Trophoblast cell (in vitro differentiated cells and primary cell): Measurements from ENCODE around the gene ARF5.
"Not testable (repeated sequence)": the region's sequence is repeated elsewhere in the genome, so short reads cannot be mapped to it uniquely, and the experiment has no call there.

ENCODE experiments used
- DNase-seq, 2 donors: peaks; one replicate each; pipeline ENCODE4 v3.0.0-alpha.2; 2016
- H2AFZ ChIP-seq: 2 replicates; pipeline ENCODE4 v1.6.1; 2013; ENCODE audit warnings: low read length, moderate library complexity, mild to moderate bottlenecking; ENCODE audit not compliant: insufficient read depth, poor library complexity
- H2AK5ac ChIP-seq: 2 replicates; pipeline ENCODE4 v1.6.1; 2013; ENCODE audit warnings: mild to moderate bottlenecking, low read length
- H2BK120ac ChIP-seq: 2 replicates; pipeline ENCODE4 v1.6.1; 2013; ENCODE audit warnings: low read length, mild to moderate bottlenecking, moderate library complexity; ENCODE audit not compliant: insufficient read depth, poor library complexity
- H2BK12ac ChIP-seq: 2 replicates; pipeline ENCODE4 v1.6.1; 2013; ENCODE audit warnings: mild to moderate bottlenecking, low read length, moderate library complexity
- H2BK5ac ChIP-seq: 2 replicates; pipeline ENCODE4 v1.6.1; 2013; ENCODE audit warnings: low read length, low read depth, moderate library complexity, mild to moderate bottlenecking; ENCODE audit not compliant: poor library complexity
- H3K14ac ChIP-seq: 2 replicates; pipeline ENCODE4 v1.6.1; 2013; ENCODE audit warnings: mild to moderate bottlenecking, low read length
- H3K18ac ChIP-seq: 2 replicates; pipeline ENCODE4 v1.6.1; 2013; ENCODE audit warnings: mild to moderate bottlenecking, low read length
- H3K23ac ChIP-seq: 2 replicates; pipeline ENCODE4 v1.6.1; 2013; ENCODE audit warnings: low read length
- H3K27ac ChIP-seq: 2 replicates; pipeline ENCODE4 v1.5.1; 2013; ENCODE audit warnings: low read depth, mild to moderate bottlenecking, inconsistent platforms, low read length, moderate library complexity
- H3K27me3 ChIP-seq: 2 replicates; pipeline ENCODE4 v1.6.1; 2013; ENCODE audit warnings: inconsistent platforms, mild to moderate bottlenecking, low read length, moderate library complexity; ENCODE audit not compliant: insufficient read depth
- H3K36me3 ChIP-seq, 2 experiments: 1 replicate in 1 of 2; 2 replicates in 1 of 2; pipeline ENCODE4 v1.6.1; 2013; ENCODE audit warnings: low read length in 2 of 2, mild to moderate bottlenecking in 2 of 2, moderate library complexity in 1 of 2; ENCODE audit not compliant: insufficient read depth in 2 of 2, control insufficient read depth in 1 of 2
- H3K4ac ChIP-seq: 2 replicates; pipeline ENCODE4 v1.6.1; 2013; ENCODE audit warnings: low read depth, mild to moderate bottlenecking, low read length, moderate library complexity
- H3K4me1 ChIP-seq, 2 experiments: 1 replicate in 1 of 2; 2 replicates in 1 of 2; pipeline ENCODE4 v1.6.1; 2013; ENCODE audit warnings: low read length in 2 of 2, mild to moderate bottlenecking in 2 of 2, moderate library complexity in 1 of 2; ENCODE audit not compliant: insufficient read depth in 2 of 2, control insufficient read depth in 1 of 2
- H3K4me2 ChIP-seq: 2 replicates; pipeline ENCODE4 v1.6.1; 2013; ENCODE audit warnings: inconsistent platforms, mild to moderate bottlenecking, low read length, moderate library complexity
- H3K4me3 ChIP-seq: 2 replicates; pipeline ENCODE4 v1.5.1; 2013; ENCODE audit warnings: mild to moderate bottlenecking, low read depth, low read length, inconsistent platforms
- H3K79me1 ChIP-seq: one replicate; pipeline ENCODE4 v1.6.1; 2013; ENCODE audit warnings: low read length
- H3K79me2 ChIP-seq: 2 replicates; pipeline ENCODE4 v1.6.1; 2013; ENCODE audit warnings: low read length, mild to moderate bottlenecking; ENCODE audit not compliant: control insufficient read depth, insufficient read depth, poor library complexity
- H3K9ac ChIP-seq: 2 replicates; pipeline ENCODE4 v1.6.1; 2013; ENCODE audit warnings: mild to moderate bottlenecking, low read length
- H3K9me3 ChIP-seq: 2 replicates; pipeline ENCODE4 v1.6.1; 2013; ENCODE audit warnings: low read depth, mild to moderate bottlenecking, control low read depth, inconsistent platforms, low read length; ENCODE audit not compliant: insufficient read depth
- H4K12ac ChIP-seq: 2 replicates; pipeline ENCODE4 v1.6.1; 2013; ENCODE audit warnings: low read depth, mild to moderate bottlenecking, low read length, moderate library complexity
- H4K8ac ChIP-seq: 2 replicates; pipeline ENCODE4 v1.6.1; 2013; ENCODE audit warnings: low read depth, mild to moderate bottlenecking, low read length, moderate library complexity
- H4K91ac ChIP-seq: one replicate; pipeline ENCODE4 v1.6.1; 2013; ENCODE audit warnings: low read depth, mild to moderate bottlenecking, low read length, moderate library complexity
- WGBS: extraction: QIAGEN DNeasy Blood & Tissue Kit; methylation state at CpG from one replicate; pipeline ENCODE4 v1.1.7; 2013; ENCODE audit warnings: missing lambda C conversion rate; ENCODE audit not compliant: insufficient read length, insufficient coverage; ENCODE audit errors: extremely low coverage; 5-methylcytosine and 5-hydroxymethylcytosine counted together

ARF5 gene

GRCh38 chr7:127557803-127558202, 30.4 kb upstream of the ARF5 start:
- H3K9ac ChIP-seq = no peak overlapping the region
- H3K36me3 ChIP-seq = no peaks in the 10 kb centered on the region
- H3K18ac ChIP-seq = no peak overlapping the region
- no peak overlapping the region for H4K8ac ChIP-seq
- no peak overlapping the region for H2BK5ac ChIP-seq
- no peak overlapping the region for H2AFZ ChIP-seq
- no peaks in the 10 kb centered on the region for H3K9me3 ChIP-seq
- H2AK5ac ChIP-seq = no peak overlapping the region
- H3K4me1 ChIP-seq = no peaks in the 10 kb centered on the region
- no peaks in the 10 kb centered on the region for H3K79me2 ChIP-seq
- no peak overlapping the region for H3K27ac ChIP-seq
- no peak for DNase-seq
- no peak overlapping the region for H3K23ac ChIP-seq
- no peak overlapping the region for H3K14ac ChIP-seq
- no peak overlapping the region for H2BK12ac ChIP-seq
- H4K91ac ChIP-seq = no peak overlapping the region
- H3K79me1 ChIP-seq = no peaks in the 10 kb centered on the region
- H3K27me3 ChIP-seq = no peaks in the 10 kb centered on the region
- no peak overlapping the region for H3K4me3 ChIP-seq
- WGBS = no CpG with 5 or more reads among the region's 2 CpGs
- H4K12ac ChIP-seq = no peak overlapping the region
- H3K4ac ChIP-seq = no peak overlapping the region
- no peak overlapping the region for H2BK120ac ChIP-seq
- H3K4me2 ChIP-seq = no peak overlapping the region

- Histone ChIP-seq H2BK12ac (no peak overlapping the region), H3K79me2 (no peaks in the 10 kb centered on the region), H3K4ac (no peak overlapping the region), H3K23ac (no peak overlapping the region), H2AFZ (no peak overlapping the region), H4K91ac (no peak overlapping the region), H3K4me2 (no peak overlapping the region), H4K12ac (no peak overlapping the region), H3K14ac (no peak overlapping the region), H3K4me3 (no peak overlapping the region), H2AK5ac (no peak overlapping the region), H3K79me1 (no peaks in the 10 kb centered on the region), H2BK120ac (no peak overlapping the region), H3K18ac (no peak overlapping the region), H2BK5ac (no peak overlapping the region), H3K4me1 (no peaks in the 10 kb centered on the region), H3K36me3 (no peaks in the 10 kb centered on the region), H3K27me3 (no peaks in the 10 kb centered on the region), H3K9me3 (no peaks in the 10 kb centered on the region), H3K27ac (no peak overlapping the region), H4K8ac (no peak overlapping the region), H3K9ac (no peak overlapping the region)
- no CpG with 5 or more reads among the region's 3 CpGs for WGBS
- DNase-seq = no peak
These were observed 22.0 kb upstream of the ARF5 start for GRCh38 chr7:127566242-127566641.

- not testable (repeated sequence) for H4K12ac ChIP-seq, DNase-seq, H2BK5ac ChIP-seq, H2BK12ac ChIP-seq, H2AK5ac ChIP-seq, H2AFZ ChIP-seq, H3K9me3 ChIP-seq, H3K79me2 ChIP-seq, H3K36me3 ChIP-seq, H3K23ac ChIP-seq, H3K27me3 ChIP-seq, H3K27ac ChIP-seq, H3K4ac ChIP-seq, H3K79me1 ChIP-seq, H3K4me3 ChIP-seq, H3K4me1 ChIP-seq, H3K14ac ChIP-seq, H2BK120ac ChIP-seq, H3K18ac ChIP-seq, H3K9ac ChIP-seq, H3K4me2 ChIP-seq, H4K91ac ChIP-seq, H4K8ac ChIP-seq
- no CpG with 5 or more reads among the region's 3 CpGs for WGBS
These were observed 20.2 kb upstream of the ARF5 start for GRCh38 chr7:127568034-127568433.

GRCh38 chr7:127571741-127572505, 16.3 kb upstream of the ARF5 start:
- Histone ChIP-seq H3K79me1 (no peaks in the 10 kb centered on the region), H4K12ac (no peak overlapping the region), H2AFZ (no peak overlapping the region), H2AK5ac (no peak overlapping the region), H4K91ac (no peak overlapping the region), H2BK120ac (no peak overlapping the region), H4K8ac (no peak overlapping the region), H3K36me3 (no peaks in the 10 kb centered on the region), H3K18ac (no peak overlapping the region), H3K27me3 (no peaks in the 10 kb centered on the region), H3K9me3 (peaks cover 3% of the 10 kb centered on the region), H3K4me1 (no peaks in the 10 kb centered on the region), H2BK12ac (no peak overlapping the region), H3K79me2 (no peaks in the 10 kb centered on the region), H3K9ac (no peak overlapping the region), H3K27ac (no peak overlapping the region), H3K23ac (no peak overlapping the region), H3K4ac (no peak overlapping the region), H3K4me2 (no peak overlapping the region), H3K4me3 (no peak overlapping the region), H3K14ac (no peak overlapping the region), H2BK5ac (no peak overlapping the region)
- WGBS = no CpG with 5 or more reads among the region's 3 CpGs
- DNase-seq = no peak
